A549 (cell line): ENCODE measurements around the gene SYT2. TPM values are rescaled to one million over a fixed set of nuclear protein-coding genes. Genes with fewer than 3 reads are reported as not detected.

Source experiments
- ATAC-seq, 2 experiments: fragments of 200-7000 bp in 1 of 2; fragments of >200 bp in 1 of 2; cut with Nextera tagmentation in 1 of 2; cut with Tn5 transposase in 1 of 2; 3 replicates each; pipeline versions ENCODE4 v1.8.0 to v1.9.1; 2018 to 2020; ENCODE audit warnings: mild to moderate bottlenecking in 1 of 2, moderate library complexity in 1 of 2
- CTCF ChIA-PET: fragments of 300-600 bp; sonication (Branson Sonifier 250); formaldehyde crosslinking; extraction: SDS; loops from one replicate; lab custom pipeline; 2021; ENCODE audit warnings: antibody characterized with exemption, inconsistent platforms; lab: Yijun Ruan, JAX
- POLR2A ChIA-PET: fragments of 350-600 bp; formaldehyde crosslinking; extraction: SDS; loops from one replicate; lab custom pipeline; 2021; ENCODE audit warnings: antibody characterized with exemption, inconsistent platforms; lab: Yijun Ruan, JAX
- DNase-seq, 2 experiments: peaks; one replicate each; pipeline versions ENCODE4 v3.0.0 to v3.0.0-alpha.2; 2011 to 2016; ENCODE audit warnings: low read depth in 1 of 2, low spot score in 1 of 2
- FAIRE-seq: peaks from 2 replicates; lab custom pipeline; 2011; peaks lifted over from hg19 to GRCh38; lab: Jason Lieb, UNC
- H3K27ac ChIP-seq, 2 experiments: fragments of >200 bp; sonication (Bioruptor Twin); formaldehyde crosslinking; 3 replicates each; pipeline ENCODE4 v1.5.1; 2016 to 2017
- H3K4me1 ChIP-seq: fragments of >200 bp; sonication (Bioruptor Twin); formaldehyde crosslinking; 3 replicates; pipeline ENCODE4 v1.6.1; 2016
- H3K4me2 ChIP-seq: fragments of >200 bp; sonication (Bioruptor Twin); formaldehyde crosslinking; 3 replicates; pipeline ENCODE4 v1.6.1; 2016
- H3K4me3 ChIP-seq: fragments of >200 bp; sonication (Bioruptor Twin); formaldehyde crosslinking; 3 replicates; pipeline ENCODE4 v1.5.1; 2016
- H3K9me3 ChIP-seq: fragments of >200 bp; sonication (Bioruptor Twin); formaldehyde crosslinking; 3 replicates; pipeline ENCODE4 v1.6.1; 2016
- CBX8 ChIP-seq: fragments of 200-600 bp; sonication (generic); IDR thresholded peaks from 2 replicates; pipeline ENCODE4 v1.6.1; 2016
- EP300 ChIP-seq, 2 experiments: fragments of >200 bp; sonication (Bioruptor Twin); formaldehyde crosslinking; IDR thresholded peaks; 2 replicates in 1 of 2; 3 replicates in 1 of 2; pipeline ENCODE4 v1.6.1; 2016 to 2017
- ESRRA ChIP-seq: fragments of 150-350 bp; IDR thresholded peaks from 2 replicates; pipeline ENCODE4 v1.6.1; 2014; ENCODE audit warnings: mild to moderate bottlenecking, low read length, borderline replicate concordance
- FOSB ChIP-seq: fragments of 250-450 bp; sonication (Bioruptor Pico); IDR thresholded peaks from 2 replicates; pipeline ENCODE4 v1.5.0; 2020; ENCODE audit warnings: mild to moderate bottlenecking, moderate library complexity
- FOSL2 ChIP-seq, 2 experiments: fragments of 450-650 bp in 1 of 2; fragments of >200 bp in 1 of 2; sonication (Bioruptor Twin) in 1 of 2; formaldehyde crosslinking; IDR thresholded peaks; 2 replicates each; pipeline versions ENCODE4 v1.5.0 to v1.6.1; 2016 to 2020; ENCODE audit warnings: mild to moderate bottlenecking in 1 of 2, moderate library complexity in 1 of 2
- HOXB5 ChIP-seq: fragments of 250-450 bp; sonication (Bioruptor Pico); IDR thresholded peaks from 2 replicates; pipeline ENCODE4 v1.5.0; 2020; ENCODE audit warnings: mild to moderate bottlenecking, moderate library complexity
- MAFK ChIP-seq: fragments of 450-650 bp; IDR thresholded peaks from 2 replicates; pipeline ENCODE4 v1.6.1; 2014; ENCODE audit not compliant: partially characterized antibody
- POLR2AphosphoS2 ChIP-seq: conservative IDR thresholded peaks from 2 replicates; pipeline ENCODE4 v1.6.1; 2012; ENCODE audit warnings: low read length, improper control_type of control experiment, inconsistent platforms
- SREBF2 ChIP-seq: fragments of 450-650 bp; IDR thresholded peaks from 2 replicates; pipeline ENCODE4 v1.6.1; 2014; ENCODE audit warnings: mild to moderate bottlenecking, moderate library complexity
- TP53 ChIP-seq: fragments of 250-450 bp; sonication (Bioruptor Pico); IDR thresholded peaks from 2 replicates; pipeline ENCODE4 v1.5.0; 2021; ENCODE audit warnings: mild to moderate bottlenecking, moderate library complexity
- ZFP36 ChIP-seq: fragments of 450-650 bp; IDR thresholded peaks from 2 replicates; pipeline ENCODE4 v1.6.1; 2014; ENCODE audit warnings: borderline replicate concordance; ENCODE audit not compliant: partially characterized antibody
- ZNF302 ChIP-seq: fragments of 250-450 bp; sonication (Bioruptor Pico); IDR thresholded peaks from 2 replicates; pipeline ENCODE4 v1.9.0; 2021; ENCODE audit warnings: inconsistent platforms, mild to moderate bottlenecking, moderate library complexity
- WGBS: methylation state at CpG from one replicate; pipeline ENCODE4 v1.1.6; 2017; ENCODE audit errors: missing lambda C conversion rate; 5-methylcytosine and 5-hydroxymethylcytosine counted together
- polyA plus RNA-seq, 4 experiments: library from polyadenylated mRNA; depleted of rRNA in 3 of 4; stranded (reverse); fragments of >200 nt; fragmentation: RNase III in 1 of 4; extraction: RNeasy Plus Mini Kit Qiagen cat#74134 plus additional on column Dnase treatment in 1 of 4; gene quantifications; 2 replicates in 3 of 4; 3 replicates in 1 of 4; pipeline ENCODE4 v1.2.3, GENCODE V29; 2011 to 2017
- TF ChIP-seq, protein P1 (sequence below): fragments of >200 bp; sonication (Bioruptor Twin); formaldehyde crosslinking; IDR thresholded peaks from 3 replicates; pipeline ENCODE4 v1.5.1; 2016
- TF ChIP-seq, protein P2 (sequence below): IDR thresholded peaks from 2 replicates; pipeline ENCODE4 v1.6.1; 2012
- TF ChIP-seq, protein P3 (sequence below): fragments of >200 bp; sonication (Bioruptor Twin); formaldehyde crosslinking; IDR thresholded peaks from 2 replicates; pipeline ENCODE4 v1.6.1; 2016

SYT2 gene
- polyA plus RNA-seq, 2 of the 4 experiments (the other 2 are of a cell fraction): 0.03 to 0.04 TPM

DNA sequence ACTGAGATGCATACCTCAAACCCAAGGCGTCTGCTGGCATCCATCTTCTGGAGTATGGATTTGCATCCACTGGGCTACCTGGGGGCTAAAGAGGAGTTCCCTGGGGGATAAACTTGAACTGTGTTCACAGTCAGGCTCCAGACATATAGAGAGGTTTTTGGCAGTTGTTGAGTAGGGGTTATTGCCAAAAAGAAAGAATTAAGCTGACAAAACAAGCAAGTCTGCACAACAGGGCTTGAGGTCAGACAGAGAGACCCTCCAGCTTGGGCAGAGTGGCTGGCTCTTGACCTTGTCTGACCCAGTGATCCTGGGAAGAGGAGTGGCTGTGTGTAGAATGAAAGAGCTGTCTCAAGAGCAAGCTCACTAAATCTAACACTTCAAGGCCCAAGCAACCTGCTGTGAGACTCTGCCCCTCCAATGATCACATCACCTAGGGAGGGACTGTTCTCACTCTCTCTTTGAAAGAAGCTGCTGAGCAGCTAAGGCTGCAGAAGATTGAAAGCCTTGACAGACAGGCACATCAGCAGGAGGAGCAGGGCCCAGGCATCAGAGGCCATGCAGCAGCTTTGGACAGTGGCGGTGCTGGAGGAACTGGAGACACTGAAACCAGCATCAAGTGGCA, 61.5 kb downstream of the SYT2 start (continued):
- TF ChIP-seq, protein P1, sequence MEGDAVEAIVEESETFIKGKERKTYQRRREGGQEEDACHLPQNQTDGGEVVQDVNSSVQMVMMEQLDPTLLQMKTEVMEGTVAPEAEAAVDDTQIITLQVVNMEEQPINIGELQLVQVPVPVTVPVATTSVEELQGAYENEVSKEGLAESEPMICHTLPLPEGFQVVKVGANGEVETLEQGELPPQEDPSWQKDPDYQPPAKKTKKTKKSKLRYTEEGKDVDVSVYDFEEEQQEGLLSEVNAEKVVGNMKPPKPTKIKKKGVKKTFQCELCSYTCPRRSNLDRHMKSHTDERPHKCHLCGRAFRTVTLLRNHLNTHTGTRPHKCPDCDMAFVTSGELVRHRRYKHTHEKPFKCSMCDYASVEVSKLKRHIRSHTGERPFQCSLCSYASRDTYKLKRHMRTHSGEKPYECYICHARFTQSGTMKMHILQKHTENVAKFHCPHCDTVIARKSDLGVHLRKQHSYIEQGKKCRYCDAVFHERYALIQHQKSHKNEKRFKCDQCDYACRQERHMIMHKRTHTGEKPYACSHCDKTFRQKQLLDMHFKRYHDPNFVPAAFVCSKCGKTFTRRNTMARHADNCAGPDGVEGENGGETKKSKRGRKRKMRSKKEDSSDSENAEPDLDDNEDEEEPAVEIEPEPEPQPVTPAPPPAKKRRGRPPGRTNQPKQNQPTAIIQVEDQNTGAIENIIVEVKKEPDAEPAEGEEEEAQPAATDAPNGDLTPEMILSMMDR: no peak
- TF ChIP-seq POLR2AphosphoS2 (no peak), TP53 (no peak), ESRRA (no peak), FOSB (CRISPR knock-in tag) (no peak), HOXB5 (no peak), EP300 (IDR thresholded peaks at IDR 0.05) (no peak), SREBF2 (no peak)
- TF ChIP-seq, protein P2, sequence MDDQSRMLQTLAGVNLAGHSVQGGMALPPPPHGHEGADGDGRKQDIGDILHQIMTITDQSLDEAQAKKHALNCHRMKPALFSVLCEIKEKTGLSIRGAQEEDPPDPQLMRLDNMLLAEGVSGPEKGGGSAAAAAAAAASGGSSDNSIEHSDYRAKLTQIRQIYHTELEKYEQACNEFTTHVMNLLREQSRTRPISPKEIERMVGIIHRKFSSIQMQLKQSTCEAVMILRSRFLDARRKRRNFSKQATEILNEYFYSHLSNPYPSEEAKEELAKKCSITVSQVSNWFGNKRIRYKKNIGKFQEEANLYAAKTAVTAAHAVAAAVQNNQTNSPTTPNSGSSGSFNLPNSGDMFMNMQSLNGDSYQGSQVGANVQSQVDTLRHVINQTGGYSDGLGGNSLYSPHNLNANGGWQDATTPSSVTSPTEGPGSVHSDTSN: no peak

DNA sequence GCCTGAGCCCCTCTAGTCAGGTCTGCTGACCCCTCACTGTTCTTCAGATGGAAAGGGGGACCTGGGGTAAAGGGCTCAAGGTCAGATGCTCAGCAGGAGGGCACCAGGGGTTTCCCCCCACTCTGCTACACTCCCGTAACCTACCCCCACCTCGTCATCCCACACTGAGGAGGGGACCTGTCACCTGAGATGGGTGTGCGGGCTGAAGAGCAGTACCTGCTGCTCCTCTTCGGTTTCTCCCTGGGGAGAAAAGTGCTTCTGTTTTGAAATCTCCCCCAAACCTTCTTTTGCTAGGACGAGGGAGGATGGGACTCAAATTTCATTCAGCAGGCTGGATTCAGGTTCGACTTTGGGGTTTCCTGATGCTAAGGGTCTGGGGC, 65.2 kb downstream of the SYT2 start:
- H3K4me1 ChIP-seq: peaks cover 17% of the 10 kb centered on the region; the same call in 2 of the 3 replicates
- H3K4me2 ChIP-seq: no peak overlapping the region
- DNase-seq: no peak
- CTCF ChIA-PET: interaction anchor here (1.1 to 2.0 kb wide), 2 partner anchors 13 to 15 kb away, joined by 3 to 4 read pairs; no protein-coding TSS in a partner anchor
- no peak for ATAC-seq
- POLR2A ChIA-PET: no interaction called here
- FAIRE-seq: no peak
- WGBS: 36% methylated on average over 6 of the region's 6 CpGs
- TF ChIP-seq ZNF302 (CRISPR knock-in tag) (no peak), FOSL2 (IDR thresholded peaks at IDR 0.05) (no peak), FOSL2 (CRISPR knock-in tag; IDR thresholded peaks at IDR 0.05) (no peak), ZFP36 (no peak)
- TF ChIP-seq, protein P3, sequence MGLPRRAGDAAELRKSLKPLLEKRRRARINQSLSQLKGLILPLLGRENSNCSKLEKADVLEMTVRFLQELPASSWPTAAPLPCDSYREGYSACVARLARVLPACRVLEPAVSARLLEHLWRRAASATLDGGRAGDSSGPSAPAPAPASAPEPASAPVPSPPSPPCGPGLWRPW: no peak
- H3K27ac ChIP-seq: no peak overlapping the region
- no peak overlapping the region for H3K4me3 ChIP-seq
- no peaks in the 10 kb centered on the region for H3K9me3 ChIP-seq

DNA sequence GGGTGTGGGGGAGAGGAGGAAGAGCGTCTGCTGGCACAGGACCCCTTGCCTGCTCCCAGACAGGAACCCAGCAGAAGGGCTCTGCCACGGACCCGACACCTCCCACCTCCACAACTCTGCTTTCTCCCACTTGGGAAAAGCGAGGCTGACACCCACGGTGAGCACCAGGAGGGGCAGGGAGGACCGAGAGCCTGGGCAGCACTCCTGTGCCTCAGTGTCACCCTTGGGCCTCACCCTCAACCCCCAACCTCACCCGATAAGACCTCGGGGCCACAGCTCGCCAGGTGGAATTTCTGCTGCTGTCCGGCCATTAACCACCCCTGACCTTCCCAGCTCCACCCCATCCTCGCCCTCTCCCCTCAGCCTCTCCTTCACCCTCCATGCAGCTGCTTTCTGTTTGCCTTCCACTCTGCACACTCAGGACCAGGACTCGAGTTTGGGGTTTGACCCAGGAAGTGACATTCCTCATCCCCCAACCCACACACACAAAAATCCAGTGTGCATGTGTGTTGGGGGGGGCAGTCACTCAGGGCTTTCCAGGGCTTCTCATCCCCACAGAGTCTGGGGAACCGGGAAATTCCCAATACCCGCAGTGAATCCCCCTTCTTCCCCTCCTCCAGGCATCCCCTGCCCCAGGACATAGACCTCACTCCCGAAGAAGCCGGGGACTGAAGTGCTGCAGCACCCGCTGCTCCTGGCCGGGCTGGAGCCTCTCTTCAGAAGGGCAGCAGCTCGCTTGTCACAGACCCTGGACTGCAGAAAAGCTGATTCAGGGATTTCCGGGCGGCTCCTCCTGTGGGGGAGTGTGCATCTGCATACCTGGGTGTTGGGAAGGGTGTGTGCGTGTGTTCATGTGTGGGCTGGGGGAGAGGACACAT, 65.8 kb downstream of the SYT2 start:
- FAIRE-seq: no peak
- TF ChIP-seq MAFK (peak; percentile 88), CBX8 (no peak)
- no peak for DNase-seq
- Histone ChIP-seq H3K9me3 (no peaks in the 10 kb centered on the region), H3K4me2 (peak overlapping the region; percentile 100), H3K4me3 (peak overlapping the region; percentile 53; the same call in 2 of the 3 replicates), H3K27ac (no peak overlapping the region), H3K4me1 (peaks cover 17% of the 10 kb centered on the region; the same call in 2 of the 3 replicates)
- POLR2A ChIA-PET: no interaction called here
- CTCF ChIA-PET: interaction anchor here (0.7 to 1.1 kb wide), 2 partner anchors 12 to 34 kb away, joined by 3 read pairs; no protein-coding TSS in a partner anchor
- WGBS: 23% methylated on average over 15 of the region's 22 CpGs
- ATAC-seq: peak in 1 of 2 experiments; percentile 11; a peak in 3 of 6 replicates
